Parathyroid adenoma (tissue), 2 donors: ENCODE results near the gene POLR1A.

Experiments used
- H2AFZ ChIP-seq: fragments of 300-600 bp; sonication (generic); one replicate; pipeline ENCODE4 v1.7.0; 2017; ENCODE audit warnings: antibody characterized with exemption, mild to moderate bottlenecking
- H3K27ac ChIP-seq: fragments of 300-600 bp; sonication (generic); one replicate; pipeline ENCODE4 v1.7.0; 2017
- H3K27me3 ChIP-seq: fragments of 300-600 bp; sonication (generic); one replicate; pipeline ENCODE4 v1.7.0; 2017; ENCODE audit warnings: low read length; ENCODE audit not compliant: control insufficient read depth, insufficient read depth
- H3K36me3 ChIP-seq: fragments of 300-600 bp; sonication (generic); one replicate; pipeline ENCODE4 v1.7.0; 2017; ENCODE audit warnings: low read length; ENCODE audit not compliant: control insufficient read depth, insufficient read depth
- H3K4me1 ChIP-seq: fragments of 300-600 bp; sonication (generic); one replicate; pipeline ENCODE4 v1.7.0; 2017; ENCODE audit warnings: control low read depth
- H3K4me2 ChIP-seq: fragments of 300-600 bp; sonication (generic); one replicate; pipeline ENCODE4 v1.7.0; 2017; ENCODE audit warnings: low read length
- H3K4me3 ChIP-seq: fragments of 300-600 bp; sonication (generic); one replicate; pipeline ENCODE4 v1.7.0; 2017; ENCODE audit warnings: low read depth, low read length
- H3K79me2 ChIP-seq: fragments of 300-600 bp; sonication (generic); one replicate; pipeline ENCODE4 v1.7.0; 2017; ENCODE audit warnings: control low read depth
- H3K9ac ChIP-seq: fragments of 300-600 bp; sonication (generic); one replicate; pipeline ENCODE4 v1.7.0; 2017; ENCODE audit warnings: mild to moderate bottlenecking
- H3K9me3 ChIP-seq: fragments of 300-600 bp; sonication (generic); one replicate; pipeline ENCODE4 v1.7.0; 2017; ENCODE audit warnings: low read length; ENCODE audit not compliant: control insufficient read depth
- TF ChIP-seq, protein P1 (sequence below): fragments of 300-600 bp; sonication (generic); IDR thresholded peaks from one replicate; pipeline ENCODE4 v1.7.0; 2017; ENCODE audit warnings: antibody characterized with exemption, mild to moderate bottlenecking
- donor health status: primary hyperparathyroidism.

POLR1A gene

DNA sequence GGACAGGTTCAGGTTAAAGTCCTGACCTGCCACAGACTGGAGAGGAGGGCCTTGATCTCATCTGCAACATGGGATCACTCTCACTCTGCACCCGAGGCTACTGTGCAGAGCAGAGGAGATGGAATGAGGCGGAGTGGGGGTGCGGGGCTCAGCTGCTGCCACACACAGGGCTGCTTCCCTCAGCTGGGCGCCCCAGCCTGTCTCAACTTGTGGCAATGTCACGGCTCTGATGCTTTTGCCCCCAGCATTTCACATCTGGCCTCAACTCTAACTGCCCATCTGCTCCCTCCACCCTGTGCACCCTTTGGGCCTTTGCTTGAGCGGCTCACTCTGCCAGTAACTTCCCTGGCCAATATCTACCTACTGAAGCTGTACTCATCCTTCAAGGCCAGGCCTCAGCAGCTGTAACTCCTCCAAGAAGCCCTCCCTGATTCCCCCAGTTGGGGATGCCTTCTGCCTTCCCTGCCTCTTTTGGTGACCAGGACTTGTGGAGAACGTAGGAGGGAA is 70.3 kb downstream of the POLR1A start:
- Histone ChIP-seq H3K36me3 (no peaks in the 10 kb centered on the region), H3K27me3 (no peaks in the 10 kb centered on the region), H3K4me2 (no peak overlapping the region), H3K4me3 (no peak overlapping the region), H3K9me3 (no peaks in the 10 kb centered on the region), H3K79me2 (no peaks in the 10 kb centered on the region), H2AFZ (no peak overlapping the region), H3K9ac (no peak overlapping the region), H3K27ac (peak overlapping the region; percentile 58), H3K4me1 (no peaks in the 10 kb centered on the region)
- TF ChIP-seq, protein P1, sequence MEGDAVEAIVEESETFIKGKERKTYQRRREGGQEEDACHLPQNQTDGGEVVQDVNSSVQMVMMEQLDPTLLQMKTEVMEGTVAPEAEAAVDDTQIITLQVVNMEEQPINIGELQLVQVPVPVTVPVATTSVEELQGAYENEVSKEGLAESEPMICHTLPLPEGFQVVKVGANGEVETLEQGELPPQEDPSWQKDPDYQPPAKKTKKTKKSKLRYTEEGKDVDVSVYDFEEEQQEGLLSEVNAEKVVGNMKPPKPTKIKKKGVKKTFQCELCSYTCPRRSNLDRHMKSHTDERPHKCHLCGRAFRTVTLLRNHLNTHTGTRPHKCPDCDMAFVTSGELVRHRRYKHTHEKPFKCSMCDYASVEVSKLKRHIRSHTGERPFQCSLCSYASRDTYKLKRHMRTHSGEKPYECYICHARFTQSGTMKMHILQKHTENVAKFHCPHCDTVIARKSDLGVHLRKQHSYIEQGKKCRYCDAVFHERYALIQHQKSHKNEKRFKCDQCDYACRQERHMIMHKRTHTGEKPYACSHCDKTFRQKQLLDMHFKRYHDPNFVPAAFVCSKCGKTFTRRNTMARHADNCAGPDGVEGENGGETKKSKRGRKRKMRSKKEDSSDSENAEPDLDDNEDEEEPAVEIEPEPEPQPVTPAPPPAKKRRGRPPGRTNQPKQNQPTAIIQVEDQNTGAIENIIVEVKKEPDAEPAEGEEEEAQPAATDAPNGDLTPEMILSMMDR = no peak

DNA sequence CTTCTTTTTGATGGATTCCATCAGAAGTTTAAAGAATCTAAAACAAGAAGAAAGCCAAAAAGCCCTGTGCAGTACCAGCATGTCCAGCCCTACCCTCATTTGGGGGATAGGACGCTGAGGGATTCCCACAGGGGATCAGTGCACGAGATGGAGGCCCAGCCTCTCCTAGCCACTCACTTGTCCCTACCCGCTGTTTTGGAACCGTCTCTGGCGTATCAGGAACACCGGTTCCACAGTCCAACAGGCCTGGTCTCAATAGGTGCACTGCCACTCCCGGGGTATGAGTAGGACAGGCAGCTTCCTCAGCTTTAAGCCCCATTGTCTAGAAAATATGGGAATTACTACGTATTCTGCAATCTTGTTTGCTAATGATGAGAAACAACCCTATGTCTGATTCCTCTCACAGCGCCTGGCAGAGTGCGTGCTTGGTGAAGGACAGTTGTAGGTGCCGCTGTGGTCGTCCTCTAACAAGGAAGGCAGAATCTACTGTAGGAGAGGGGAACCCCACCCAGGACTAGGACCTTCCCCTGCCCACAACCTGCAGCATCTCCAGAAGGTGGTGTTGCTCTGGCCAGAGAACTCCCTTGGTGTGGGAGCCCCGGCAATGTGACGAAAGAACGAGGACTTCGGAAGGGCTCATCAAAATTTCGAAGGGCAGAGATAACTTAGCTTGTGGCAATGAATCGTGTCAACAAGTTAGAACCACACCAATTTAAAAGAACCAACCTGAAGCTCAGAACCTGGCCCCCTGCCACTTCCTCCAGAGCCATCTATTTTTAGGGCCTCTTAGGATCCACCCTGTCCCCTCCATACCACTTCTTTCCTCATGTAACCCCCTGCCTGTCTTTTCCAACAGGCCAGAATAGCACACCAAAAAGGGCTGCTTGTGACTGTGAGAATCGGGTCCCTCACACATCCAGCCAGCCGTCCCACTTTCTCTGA is 71.7 kb downstream of the POLR1A start:
- H3K4me3 ChIP-seq = no peak overlapping the region
- no peaks in the 10 kb centered on the region for H3K36me3 ChIP-seq
- H3K27me3 ChIP-seq = no peaks in the 10 kb centered on the region
- H3K9ac ChIP-seq = no peak overlapping the region
- no peaks in the 10 kb centered on the region for H3K79me2 ChIP-seq
- no peak overlapping the region for H2AFZ ChIP-seq
- H3K4me1 ChIP-seq = no peaks in the 10 kb centered on the region
- no peak overlapping the region for H3K4me2 ChIP-seq
- TF ChIP-seq, protein P1 = no peak
- H3K9me3 ChIP-seq = no peaks in the 10 kb centered on the region
- H3K27ac ChIP-seq = no peak overlapping the region

DNA sequence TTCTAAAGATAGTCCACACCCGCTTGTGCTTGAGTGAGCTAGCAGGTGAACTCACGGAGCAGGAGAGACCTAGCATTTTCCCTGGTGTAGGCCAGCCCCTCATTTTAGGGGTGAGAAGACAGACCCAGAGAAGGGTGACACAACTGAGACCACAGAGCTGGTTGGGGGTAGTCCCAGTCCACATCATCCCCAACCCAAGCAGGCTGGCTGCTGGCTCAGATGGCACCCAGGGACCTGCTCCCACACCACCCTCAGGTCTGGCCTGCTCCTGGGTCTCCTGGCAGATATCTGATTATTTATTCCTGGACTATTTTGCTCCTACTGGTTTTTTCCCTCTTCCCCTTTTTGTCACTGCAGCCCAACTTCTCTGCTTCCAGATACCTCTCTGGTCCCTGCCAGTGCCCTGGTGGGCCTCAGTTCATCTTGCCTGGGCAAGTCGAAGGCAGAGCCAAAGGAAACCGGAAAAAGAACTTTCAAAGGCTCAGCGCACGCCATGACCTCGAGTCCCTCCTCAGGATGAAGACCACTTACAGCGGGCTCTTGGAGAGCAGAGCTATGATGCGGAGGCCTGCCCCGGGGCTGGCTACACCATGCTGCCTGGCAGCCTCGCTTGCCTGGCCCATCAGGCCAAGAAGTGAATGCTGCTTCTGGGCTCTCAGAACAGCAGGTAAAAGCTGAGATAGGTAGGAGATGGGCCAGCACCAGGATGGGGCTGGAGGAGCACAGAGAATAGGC is 72.7 kb downstream of the POLR1A start:
- H3K36me3 ChIP-seq = no peaks in the 10 kb centered on the region
- no peaks in the 10 kb centered on the region for H3K9me3 ChIP-seq
- no peak overlapping the region for H3K4me2 ChIP-seq
- no peak overlapping the region for H2AFZ ChIP-seq
- TF ChIP-seq, protein P1 = no peak
- H3K79me2 ChIP-seq = no peaks in the 10 kb centered on the region
- H3K27me3 ChIP-seq = no peaks in the 10 kb centered on the region
- no peak overlapping the region for H3K4me3 ChIP-seq
- H3K9ac ChIP-seq = no peak overlapping the region
- H3K27ac ChIP-seq = no peak overlapping the region
- H3K4me1 ChIP-seq = no peaks in the 10 kb centered on the region

DNA sequence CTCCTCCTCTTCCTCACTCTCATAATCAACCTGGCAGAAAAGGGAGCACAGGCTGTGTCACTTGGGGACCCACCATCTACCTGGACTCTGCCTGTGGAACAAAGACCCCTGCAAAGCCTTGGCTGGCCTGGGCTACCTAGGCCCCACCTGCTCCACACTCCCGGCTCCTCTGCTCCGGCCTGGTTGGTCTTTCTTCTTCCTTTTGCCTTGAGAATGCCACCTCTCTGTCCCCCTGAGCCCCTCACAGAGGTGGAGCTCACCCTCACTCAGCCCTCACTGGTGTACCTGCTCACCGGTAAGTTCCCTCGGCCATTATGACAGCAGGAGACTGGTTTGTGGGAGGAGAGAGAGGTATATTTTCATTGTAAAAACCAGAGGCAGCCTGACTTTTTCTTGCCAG is 74.1 kb downstream of the POLR1A start:
- Histone ChIP-seq H3K4me1 (no peaks in the 10 kb centered on the region), H3K9me3 (no peaks in the 10 kb centered on the region)

More for the DNA sequence above, 74.1 kb downstream of the POLR1A start:
- H2AFZ ChIP-seq = no peak overlapping the region
- no peak overlapping the region for H3K4me3 ChIP-seq
- no peak overlapping the region for H3K27ac ChIP-seq
- no peak overlapping the region for H3K4me2 ChIP-seq
- no peaks in the 10 kb centered on the region for H3K27me3 ChIP-seq
- TF ChIP-seq, protein P1 = no peak
- no peaks in the 10 kb centered on the region for H3K36me3 ChIP-seq
- H3K9ac ChIP-seq = no peak overlapping the region
- no peaks in the 10 kb centered on the region for H3K79me2 ChIP-seq
